Tibial artery (tissue), 4 donors: ENCODE data around the gene DCP1A.

ENCODE experiments used
- DNase-seq, 2 donors: peaks; one replicate each; pipeline ENCODE4 v3.0.0-alpha.2; 2019
- H3K27ac ChIP-seq, 2 donors: fragments of 200-600 bp; sonication (generic) in 1 of 2; 1 replicate in 1 of 2; 2 replicates in 1 of 2; pipeline ENCODE4 v1.5.1; 2018 to 2019; ENCODE audit warnings: mild to moderate bottlenecking in 1 of 2
- H3K27me3 ChIP-seq, 2 donors: fragments of 200-600 bp; sonication (generic) in 1 of 2; one replicate each; pipeline versions ENCODE4 v1.5.1 to v1.6.0; 2016 to 2019
- H3K36me3 ChIP-seq, 3 donors: fragments of 200-600 bp; sonication (generic) in 2 of 3; one replicate each; pipeline ENCODE4 v1.5.1; 2016 to 2019; ENCODE audit warnings: mild to moderate bottlenecking in 2 of 3
- H3K4me1 ChIP-seq, 4 donors: fragments of 200-600 bp; sonication (generic) in 2 of 4; 1 replicate in 3 of 4; 2 replicates in 1 of 4; pipeline ENCODE4 v1.5.1; 2016 to 2019
- H3K4me3 ChIP-seq, 2 donors: fragments of 200-600 bp; sonication (generic) in 1 of 2; 1 replicate in 1 of 2; 2 replicates in 1 of 2; pipeline ENCODE4 v1.5.1; 2018 to 2019; ENCODE audit warnings: mild to moderate bottlenecking in 2 of 2
- H3K9me3 ChIP-seq, 3 donors: fragments of 200-600 bp; sonication (generic) in 1 of 3; one replicate each; pipeline ENCODE4 v1.5.1; 2016 to 2019
- intact Hi-C: fragments of 100-400 bp; cut with DNase I; formaldehyde crosslinking; loops from one replicate; pipeline ENCODE4 v1.15.0; 2023; ENCODE audit warnings: low total_unique reads
- TF ChIP-seq, protein P1 (sequence below), 2 experiments: fragments of 200-600 bp in 1 of 2; fragments of 450-650 bp in 1 of 2; IDR thresholded peaks; one replicate each; pipeline ENCODE4 v1.5.1; 2017 to 2019; ENCODE audit warnings: antibody characterized with exemption in 2 of 2, mild to moderate bottlenecking in 1 of 2, moderate library complexity in 1 of 2

Gene DCP1A

DNA sequence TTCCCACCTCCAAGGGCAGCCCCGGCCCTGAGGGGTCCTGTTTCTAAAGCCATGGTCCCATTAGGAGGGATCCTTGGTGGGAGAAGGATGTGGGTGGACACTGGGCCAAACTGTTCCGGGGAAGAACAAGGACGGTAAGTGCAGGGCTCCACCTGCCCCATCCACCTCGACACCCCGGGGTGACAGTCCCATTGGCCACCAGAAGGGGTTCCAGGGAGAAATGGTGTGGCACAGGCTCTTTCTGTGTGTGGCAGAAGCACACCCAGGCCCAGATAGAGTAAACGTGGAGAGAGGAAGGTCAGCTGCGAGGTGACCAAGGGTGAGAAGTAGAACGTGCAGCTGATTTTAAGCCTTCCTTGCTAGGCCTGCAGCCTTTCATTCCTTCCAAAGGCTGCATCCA lies 103.6 kb downstream of the DCP1A start:
- H3K27ac ChIP-seq, result no peak overlapping the region
- DNase-seq, result no peak
- peaks cover 0 to 40% (median 13%) of the 10 kb centered on the region in 4 donors for H3K4me1 ChIP-seq

DNA sequence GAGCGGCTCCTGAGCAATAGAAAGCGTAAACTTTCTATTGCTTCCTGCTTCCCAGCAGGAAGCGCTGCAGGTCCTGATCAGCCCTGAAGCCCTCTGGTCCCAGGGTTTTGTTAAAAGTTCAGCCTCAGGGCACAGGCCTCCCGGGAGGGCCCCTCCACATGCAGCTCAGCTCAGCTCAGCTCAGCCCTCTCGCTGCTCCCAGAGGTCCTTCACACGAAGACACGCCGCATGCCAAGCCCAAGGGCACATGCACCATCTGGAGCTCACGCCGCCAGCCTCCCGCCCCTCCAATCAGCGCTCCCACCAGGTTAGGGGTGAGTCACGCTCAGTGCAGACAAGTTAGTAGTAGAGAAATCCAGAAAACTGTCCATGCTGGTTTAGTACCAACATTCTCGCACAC lies 104.2 kb downstream of the DCP1A start:
- intact Hi-C loops, result no loop called here
- peaks cover 0 to 41% (median 17%) of the 10 kb centered on the region in 4 donors for H3K4me1 ChIP-seq
- H3K4me3 ChIP-seq, result no peak overlapping the region
- no peak overlapping the region for H3K27ac ChIP-seq
- TF ChIP-seq, protein P1, sequence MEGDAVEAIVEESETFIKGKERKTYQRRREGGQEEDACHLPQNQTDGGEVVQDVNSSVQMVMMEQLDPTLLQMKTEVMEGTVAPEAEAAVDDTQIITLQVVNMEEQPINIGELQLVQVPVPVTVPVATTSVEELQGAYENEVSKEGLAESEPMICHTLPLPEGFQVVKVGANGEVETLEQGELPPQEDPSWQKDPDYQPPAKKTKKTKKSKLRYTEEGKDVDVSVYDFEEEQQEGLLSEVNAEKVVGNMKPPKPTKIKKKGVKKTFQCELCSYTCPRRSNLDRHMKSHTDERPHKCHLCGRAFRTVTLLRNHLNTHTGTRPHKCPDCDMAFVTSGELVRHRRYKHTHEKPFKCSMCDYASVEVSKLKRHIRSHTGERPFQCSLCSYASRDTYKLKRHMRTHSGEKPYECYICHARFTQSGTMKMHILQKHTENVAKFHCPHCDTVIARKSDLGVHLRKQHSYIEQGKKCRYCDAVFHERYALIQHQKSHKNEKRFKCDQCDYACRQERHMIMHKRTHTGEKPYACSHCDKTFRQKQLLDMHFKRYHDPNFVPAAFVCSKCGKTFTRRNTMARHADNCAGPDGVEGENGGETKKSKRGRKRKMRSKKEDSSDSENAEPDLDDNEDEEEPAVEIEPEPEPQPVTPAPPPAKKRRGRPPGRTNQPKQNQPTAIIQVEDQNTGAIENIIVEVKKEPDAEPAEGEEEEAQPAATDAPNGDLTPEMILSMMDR (IDR thresholded peaks at IDR 0.05), result no peak
- peaks cover 46 to 59% (median 54%) of the 10 kb centered on the region in 3 donors for H3K36me3 ChIP-seq
- no peaks in the 10 kb centered on the region for H3K9me3 ChIP-seq
- H3K27me3 ChIP-seq, result no peaks in the 10 kb centered on the region
- DNase-seq, result no peak

More for the DNA sequence above, 103.6 kb downstream of the DCP1A start:
- no peaks in the 10 kb centered on the region for H3K9me3 ChIP-seq
- H3K36me3 ChIP-seq, result peaks cover 39 to 53% (median 48%) of the 10 kb centered on the region in 3 donors
- intact Hi-C loops, result no loop called here
- H3K4me3 ChIP-seq, result no peak overlapping the region
- no peaks in the 10 kb centered on the region for H3K27me3 ChIP-seq
- TF ChIP-seq, protein P1 (IDR thresholded peaks at IDR 0.05), result no peak

DNA sequence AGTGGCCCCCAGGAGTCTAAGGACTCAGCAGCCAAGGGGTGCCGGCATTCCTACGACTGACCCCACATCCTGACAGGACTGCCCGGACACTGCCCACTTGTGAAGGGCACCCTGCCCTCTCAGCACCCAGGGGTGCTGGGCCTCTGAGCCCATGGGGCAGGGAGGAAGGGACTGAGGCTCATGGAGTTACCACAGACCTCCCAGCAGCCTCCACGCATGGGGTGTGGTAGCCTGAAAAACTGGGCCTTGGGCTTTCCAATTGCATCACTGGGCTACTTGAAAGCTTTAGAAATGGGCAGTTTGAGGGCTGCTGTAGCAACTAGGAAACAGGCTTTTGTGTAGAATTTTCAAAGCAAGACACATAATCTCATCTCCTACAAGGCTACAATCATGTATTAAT lies 104.7 kb downstream of the DCP1A start:
- H3K9me3 ChIP-seq, result no peaks in the 10 kb centered on the region
- DNase-seq, result peak in 1 of 2 donors; percentile 29
- H3K27me3 ChIP-seq, result no peaks in the 10 kb centered on the region
- TF ChIP-seq, protein P1 (IDR thresholded peaks at IDR 0.05), result no peak
- intact Hi-C loops, result no loop called here
- H3K4me3 ChIP-seq, result no peak overlapping the region
- H3K36me3 ChIP-seq, result peaks cover 51 to 64% (median 59%) of the 10 kb centered on the region in 3 donors
- peaks cover 0 to 41% (median 19%) of the 10 kb centered on the region in 4 donors for H3K4me1 ChIP-seq
- H3K27ac ChIP-seq, result no peak overlapping the region

DNA sequence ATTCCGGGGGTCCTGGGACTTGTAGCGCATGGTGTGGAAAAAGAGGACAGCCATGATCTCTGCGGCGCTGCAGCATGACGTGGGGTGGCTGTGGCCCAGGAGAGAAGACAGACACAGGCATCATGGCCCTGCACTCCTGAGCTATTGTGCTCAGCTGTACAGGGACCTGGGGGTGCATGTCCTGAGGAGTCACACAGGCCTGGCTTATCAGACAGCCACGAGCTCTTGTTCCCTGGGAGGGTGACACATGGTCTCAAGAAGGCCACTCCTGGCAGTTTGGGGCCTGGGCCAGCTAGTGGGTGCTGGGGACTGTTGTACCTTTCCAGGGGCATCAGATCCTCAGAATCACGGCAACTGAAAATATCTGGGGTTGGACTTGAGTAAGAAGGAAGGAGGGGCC lies 105.2 kb downstream of the DCP1A start:
- Histone ChIP-seq H3K27ac (no peak overlapping the region), H3K27me3 (no peaks in the 10 kb centered on the region), H3K36me3 (peaks cover 52 to 69% (median 59%) of the 10 kb centered on the region in 3 donors), H3K4me1 (peaks cover 0 to 42% (median 19%) of the 10 kb centered on the region in 4 donors), H3K9me3 (no peaks in the 10 kb centered on the region), H3K4me3 (no peak overlapping the region)
- intact Hi-C loops, result no loop called here
- DNase-seq, result no peak
- TF ChIP-seq, protein P1 (IDR thresholded peaks at IDR 0.05), result no peak

DNA sequence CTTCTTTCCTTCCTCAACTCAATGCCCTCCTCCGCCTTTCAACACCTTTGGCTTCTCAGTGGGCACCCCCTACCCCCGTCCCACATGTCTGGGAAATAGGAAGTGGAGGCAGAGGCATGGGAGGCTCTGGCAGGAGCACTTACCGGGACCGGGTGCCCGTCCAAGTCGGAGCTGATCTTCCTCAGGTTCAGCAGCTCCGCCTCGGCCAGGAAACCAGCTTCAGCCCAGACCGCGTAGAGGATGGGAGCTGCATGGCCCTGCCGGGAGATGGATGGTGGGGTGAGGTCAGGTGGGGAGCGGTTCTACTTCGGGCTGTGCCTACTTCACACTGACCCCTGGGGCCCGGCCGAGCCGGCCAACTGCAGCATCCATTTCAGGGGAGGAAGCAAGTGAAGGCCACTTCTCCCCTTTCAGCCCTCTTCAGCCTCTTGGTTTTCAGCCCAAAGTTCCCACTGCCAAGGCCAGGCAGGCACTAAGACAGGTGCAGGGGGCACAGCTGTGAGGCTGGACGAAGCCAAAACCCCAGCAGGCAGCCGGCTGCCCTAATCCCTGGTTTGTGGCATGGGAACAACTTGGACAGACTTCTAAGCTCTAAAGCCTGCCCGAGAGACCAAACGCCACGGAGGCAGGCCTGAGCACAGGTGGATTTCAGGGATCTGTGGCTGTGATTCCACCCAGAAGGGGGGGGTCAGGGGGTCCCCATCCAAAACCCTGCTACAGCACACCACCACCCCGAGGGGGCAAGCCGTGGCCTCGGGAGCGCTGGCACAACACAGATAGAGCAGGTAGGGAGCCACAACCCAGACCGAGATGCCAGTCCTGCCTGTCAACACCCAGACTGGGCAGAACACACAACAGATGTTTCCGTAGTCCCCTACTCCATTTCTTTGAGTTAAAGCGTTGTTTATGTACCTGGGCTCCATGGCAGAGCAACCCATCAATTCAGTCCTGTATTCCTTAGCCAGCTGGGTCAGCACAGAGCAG lies 106.1 kb downstream of the DCP1A start:
- intact Hi-C loops, result no loop called here
- no peak overlapping the region for H3K4me3 ChIP-seq
- TF ChIP-seq, protein P1 (IDR thresholded peaks at IDR 0.05), result no peak
- H3K27ac ChIP-seq, result no peak overlapping the region
- peaks cover 52 to 76% (median 66%) of the 10 kb centered on the region in 3 donors for H3K36me3 ChIP-seq
- no peak for DNase-seq
- no peaks in the 10 kb centered on the region for H3K27me3 ChIP-seq
- H3K4me1 ChIP-seq, result peaks cover 0 to 50% (median 27%) of the 10 kb centered on the region in 4 donors
- no peaks in the 10 kb centered on the region for H3K9me3 ChIP-seq
